MM.1S (cell line): ENCODE results near the gene GINM1.

ENCODE experiments used
- CTCF ChIP-seq: fragments of 300-600 bp; sonication (generic); IDR thresholded peaks from 2 replicates; pipeline ENCODE4 v1.5.1; 2016; ENCODE audit warnings: antibody characterized with exemption, low read length, mixed read lengths
- EZH2 ChIP-seq: fragments of 300-600 bp; sonication (generic); optimal IDR thresholded peaks from 2 replicates; pipeline ENCODE3; 2017; ENCODE audit warnings: low read depth, mild to moderate bottlenecking, antibody characterized with exemption, low read length, mixed read lengths

DNA sequence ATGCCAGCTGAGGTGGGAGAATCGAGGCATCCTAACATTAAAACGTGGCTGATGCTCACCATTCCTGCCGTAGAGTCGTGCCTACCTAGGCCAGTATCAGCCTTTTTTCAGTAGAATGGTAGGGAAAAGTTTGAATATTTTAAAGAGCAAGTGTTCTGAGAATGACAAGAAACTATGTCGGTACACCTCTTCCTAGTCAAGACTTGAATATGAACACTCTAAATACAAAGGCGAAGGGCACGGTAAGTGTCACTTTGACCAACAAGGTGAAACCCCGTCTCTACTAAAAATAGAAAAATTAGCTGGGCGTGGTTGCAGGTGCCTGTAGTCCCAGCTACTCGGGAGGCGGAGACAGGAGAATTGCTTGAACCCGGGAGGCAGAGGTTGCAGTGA, 1.0 kb downstream of the GINM1 start:
- TF ChIP-seq CTCF (no peak), EZH2 (no peak)
